CD4-positive, alpha-beta T cell treated with Interleukin-4 for 1 hour (primary cell): ENCODE data around the gene DUS1L.

Source experiments
- DNase-seq, 2 donors: peaks; one replicate each; pipeline ENCODE4 v3.0.0-alpha.2; 2020 to 2022

DUS1L gene

GRCh38 chr17:82065638-82066303 lies at the start of gene DUS1L:
Gene DUS1L, minus strand, starts transcription at chr17:82065804. Its CDS starts 745 bp downstream, at chr17:82065059.
- peak; percentile 64 to 75 for DNase-seq

GRCh38 chr17:82114872-82115271 lies 49.3 kb upstream of the DUS1L start:
- no peak for DNase-seq

GRCh38 chr17:82114447-82114846 lies 48.8 kb upstream of the DUS1L start:
- DNase-seq = no peak

- DNase-seq = no peak
Measured at GRCh38 chr17:82113941-82114340, 48.3 kb upstream of the DUS1L start.

- no peak for DNase-seq
Measured at GRCh38 chr17:82113422-82113821, 47.8 kb upstream of the DUS1L start.

- DNase-seq = no peak
Measured at GRCh38 chr17:82112914-82113311, 47.3 kb upstream of the DUS1L start.

- no peak for DNase-seq
Measured at GRCh38 chr17:82112181-82112913, 46.7 kb upstream of the DUS1L start.

GRCh38 chr17:82110298-82110697 lies 44.7 kb upstream of the DUS1L start:
- peak in 1 of 2 donors; percentile 27 for DNase-seq

- no peak for DNase-seq
Measured at GRCh38 chr17:82108961-82109475, 43.4 kb upstream of the DUS1L start.

- DNase-seq = no peak
Measured at GRCh38 chr17:82108496-82108945, 42.9 kb upstream of the DUS1L start.

GRCh38 chr17:82108038-82108437 lies 42.4 kb upstream of the DUS1L start:
- no peak for DNase-seq

GRCh38 chr17:82107341-82107860 lies 41.8 kb upstream of the DUS1L start:
- no peak for DNase-seq

GRCh38 chr17:82106688-82107305 lies 41.2 kb upstream of the DUS1L start:
- DNase-seq = no peak

GRCh38 chr17:82105882-82106687 lies 40.5 kb upstream of the DUS1L start:
- peak; percentile 67 to 68 for DNase-seq

GRCh38 chr17:82105417-82105881 lies 39.8 kb upstream of the DUS1L start:
- no peak for DNase-seq

GRCh38 chr17:82104797-82105416 lies 39.3 kb upstream of the DUS1L start:
- DNase-seq = no peak

GRCh38 chr17:82103553-82104451 lies 38.2 kb upstream of the DUS1L start:
- no peak for DNase-seq

GRCh38 chr17:82101767-82102679 lies 36.4 kb upstream of the DUS1L start:
- no peak for DNase-seq

GRCh38 chr17:82101301-82101715 lies 35.7 kb upstream of the DUS1L start:
- no peak for DNase-seq
